ENCODE data around the gene TSPEAR. TPM values are rescaled to one million over a fixed set of nuclear protein-coding genes. Genes with fewer than 3 reads are reported as not detected.

Gene TSPEAR
- total RNA-seq, 1 experiment from 2014 or later: not detected

DNA sequence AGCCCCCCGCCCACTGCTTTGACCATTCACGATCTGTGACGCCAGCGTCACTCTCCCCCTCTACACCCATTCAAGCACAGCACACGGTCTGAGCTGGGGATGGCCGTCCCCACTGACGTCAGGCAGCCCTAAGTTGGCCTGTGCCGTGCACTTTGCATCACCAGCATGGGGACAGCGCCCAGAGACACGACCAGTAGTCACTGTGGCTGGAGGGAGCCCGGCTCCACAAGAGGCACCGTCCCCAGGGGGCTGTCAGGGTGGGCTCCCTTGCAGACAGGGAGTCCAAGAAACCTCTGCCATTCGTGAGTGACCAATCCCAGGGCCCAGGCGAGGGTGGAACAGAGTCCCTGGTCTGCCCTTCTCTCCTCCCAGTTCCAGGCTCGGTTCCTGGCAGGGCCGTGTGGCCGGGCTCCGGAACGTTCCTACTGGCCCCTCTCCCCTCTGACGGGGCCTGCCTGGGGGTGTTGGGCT, 97.2 kb downstream of the TSPEAR start:
- Histone ChIP-seq H3K27ac (ENCODE audit: low read length) (no peak overlapping the region), H3K27me3 (ENCODE audit: control insufficient read depth, insufficient read depth, low read length) (no peaks in the 10 kb centered on the region), H3K9me3 (ENCODE audit: control insufficient read depth, insufficient read depth, low read depth, low read length) (peaks cover 2% of the 10 kb centered on the region; the same call in 1 of the 2 replicates), H3K4me1 (ENCODE audit: control insufficient read depth, insufficient read depth, low read length) (no peaks in the 10 kb centered on the region), H3K4me3 (ENCODE audit: low read depth in 2 of 2, low read length in 2 of 2) (no peak overlapping the region), H3K36me3 (ENCODE audit: control insufficient read depth, insufficient read depth, low read length) (no peaks in the 10 kb centered on the region)
- POLR2A ChIA-PET: no interaction called here
- BruUV-seq (replicated peaks): no TSS peak
- intact Hi-C loops (cut with micrococcal nuclease; ENCODE audit: unreplicated experiment) (no loop called here), in situ Hi-C loops (cut with HindIII; ENCODE audit: low pct_unique_long_range_greater_than_20kb, low sequenced_read_pairs) (no loop called here)
- TF ChIP-seq SIN3A (IDR thresholded peaks at IDR 0.05; ENCODE audit: borderline replicate concordance, insufficient read depth, low read depth, low read length) (no peak), POLR2AphosphoS5 (IDR thresholded peaks at IDR 0.05; ENCODE audit: low read depth, low read length) (no peak), TCF7L2 (IDR thresholded peaks at IDR 0.05; ENCODE audit: low read depth, low read length) (no peak)
- TF ChIP-seq, protein P1, sequence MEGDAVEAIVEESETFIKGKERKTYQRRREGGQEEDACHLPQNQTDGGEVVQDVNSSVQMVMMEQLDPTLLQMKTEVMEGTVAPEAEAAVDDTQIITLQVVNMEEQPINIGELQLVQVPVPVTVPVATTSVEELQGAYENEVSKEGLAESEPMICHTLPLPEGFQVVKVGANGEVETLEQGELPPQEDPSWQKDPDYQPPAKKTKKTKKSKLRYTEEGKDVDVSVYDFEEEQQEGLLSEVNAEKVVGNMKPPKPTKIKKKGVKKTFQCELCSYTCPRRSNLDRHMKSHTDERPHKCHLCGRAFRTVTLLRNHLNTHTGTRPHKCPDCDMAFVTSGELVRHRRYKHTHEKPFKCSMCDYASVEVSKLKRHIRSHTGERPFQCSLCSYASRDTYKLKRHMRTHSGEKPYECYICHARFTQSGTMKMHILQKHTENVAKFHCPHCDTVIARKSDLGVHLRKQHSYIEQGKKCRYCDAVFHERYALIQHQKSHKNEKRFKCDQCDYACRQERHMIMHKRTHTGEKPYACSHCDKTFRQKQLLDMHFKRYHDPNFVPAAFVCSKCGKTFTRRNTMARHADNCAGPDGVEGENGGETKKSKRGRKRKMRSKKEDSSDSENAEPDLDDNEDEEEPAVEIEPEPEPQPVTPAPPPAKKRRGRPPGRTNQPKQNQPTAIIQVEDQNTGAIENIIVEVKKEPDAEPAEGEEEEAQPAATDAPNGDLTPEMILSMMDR (IDR thresholded peaks at IDR 0.05): no peak
- TF ChIP-seq, protein P2, sequence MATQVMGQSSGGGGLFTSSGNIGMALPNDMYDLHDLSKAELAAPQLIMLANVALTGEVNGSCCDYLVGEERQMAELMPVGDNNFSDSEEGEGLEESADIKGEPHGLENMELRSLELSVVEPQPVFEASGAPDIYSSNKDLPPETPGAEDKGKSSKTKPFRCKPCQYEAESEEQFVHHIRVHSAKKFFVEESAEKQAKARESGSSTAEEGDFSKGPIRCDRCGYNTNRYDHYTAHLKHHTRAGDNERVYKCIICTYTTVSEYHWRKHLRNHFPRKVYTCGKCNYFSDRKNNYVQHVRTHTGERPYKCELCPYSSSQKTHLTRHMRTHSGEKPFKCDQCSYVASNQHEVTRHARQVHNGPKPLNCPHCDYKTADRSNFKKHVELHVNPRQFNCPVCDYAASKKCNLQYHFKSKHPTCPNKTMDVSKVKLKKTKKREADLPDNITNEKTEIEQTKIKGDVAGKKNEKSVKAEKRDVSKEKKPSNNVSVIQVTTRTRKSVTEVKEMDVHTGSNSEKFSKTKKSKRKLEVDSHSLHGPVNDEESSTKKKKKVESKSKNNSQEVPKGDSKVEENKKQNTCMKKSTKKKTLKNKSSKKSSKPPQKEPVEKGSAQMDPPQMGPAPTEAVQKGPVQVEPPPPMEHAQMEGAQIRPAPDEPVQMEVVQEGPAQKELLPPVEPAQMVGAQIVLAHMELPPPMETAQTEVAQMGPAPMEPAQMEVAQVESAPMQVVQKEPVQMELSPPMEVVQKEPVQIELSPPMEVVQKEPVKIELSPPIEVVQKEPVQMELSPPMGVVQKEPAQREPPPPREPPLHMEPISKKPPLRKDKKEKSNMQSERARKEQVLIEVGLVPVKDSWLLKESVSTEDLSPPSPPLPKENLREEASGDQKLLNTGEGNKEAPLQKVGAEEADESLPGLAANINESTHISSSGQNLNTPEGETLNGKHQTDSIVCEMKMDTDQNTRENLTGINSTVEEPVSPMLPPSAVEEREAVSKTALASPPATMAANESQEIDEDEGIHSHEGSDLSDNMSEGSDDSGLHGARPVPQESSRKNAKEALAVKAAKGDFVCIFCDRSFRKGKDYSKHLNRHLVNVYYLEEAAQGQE (IDR thresholded peaks at IDR 0.05; ENCODE audit: insufficient read depth in 1 of 2, low read depth in 2 of 2, low read length in 1 of 2): no peak
- ATAC-seq (no peak), DNase-seq (ENCODE audit: low read depth, low spot score) (no peak)
- CTCF ChIA-PET: no interaction called here

DNA sequence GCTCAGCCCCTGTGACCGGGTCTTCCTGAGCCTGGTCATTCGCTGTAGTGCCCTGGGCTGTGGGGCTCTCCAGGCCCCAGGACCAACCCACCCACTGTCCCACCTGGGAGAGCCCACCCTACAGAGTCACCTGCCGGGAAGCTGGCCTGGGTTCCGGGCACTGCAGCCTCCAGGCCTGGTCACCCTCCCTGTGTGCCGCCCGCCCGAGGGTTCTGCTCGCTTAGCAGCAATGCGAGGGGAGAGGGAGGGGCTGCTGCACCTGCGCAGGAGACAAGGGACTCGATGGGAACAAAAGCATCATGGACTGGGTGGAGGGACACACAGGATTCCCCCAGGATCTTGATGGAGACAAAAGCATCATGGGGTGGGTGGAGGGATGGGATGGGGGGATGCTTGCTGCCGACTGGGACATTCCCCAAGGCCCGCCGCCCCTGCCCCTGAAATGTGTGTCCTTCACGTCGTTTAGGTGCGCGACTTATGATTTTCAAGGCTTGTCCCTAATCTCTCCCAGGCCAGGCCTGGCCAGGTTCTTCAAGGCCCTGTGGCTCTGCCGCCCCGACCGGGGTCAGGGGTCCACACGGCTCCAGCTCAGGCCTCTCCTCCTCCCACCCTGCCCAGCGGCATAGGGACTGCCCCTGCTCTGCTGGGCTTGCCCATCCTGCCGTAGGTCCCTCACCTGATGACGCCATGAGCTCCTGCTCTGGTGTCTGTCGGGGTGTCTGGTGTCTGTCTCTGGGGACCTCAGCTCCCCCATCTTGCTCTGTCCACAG, 97.8 kb downstream of the TSPEAR start:
- H3K4me3 ChIP-seq (ENCODE audit: low read depth in 2 of 2, low read length in 2 of 2): no peak overlapping the region
- BruUV-seq (replicated peaks): no TSS peak
- TF ChIP-seq SIN3A (IDR thresholded peaks at IDR 0.05; ENCODE audit: borderline replicate concordance, insufficient read depth, low read depth, low read length) (no peak), POLR2AphosphoS5 (IDR thresholded peaks at IDR 0.05; ENCODE audit: low read depth, low read length) (no peak), TCF7L2 (IDR thresholded peaks at IDR 0.05; ENCODE audit: low read depth, low read length) (no peak)
- TF ChIP-seq, protein P2 (IDR thresholded peaks at IDR 0.05; ENCODE audit: insufficient read depth in 1 of 2, low read depth in 2 of 2, low read length in 1 of 2): no peak
- TF ChIP-seq, protein P1 (IDR thresholded peaks at IDR 0.05): no peak
- ATAC-seq: no peak
- intact Hi-C loops (cut with micrococcal nuclease; ENCODE audit: unreplicated experiment): no loop called here
- CTCF ChIA-PET: no interaction called here
- H3K4me1 ChIP-seq (ENCODE audit: control insufficient read depth, insufficient read depth, low read length): no peaks in the 10 kb centered on the region
- no peak for DNase-seq (ENCODE audit: low read depth, low spot score)
- H3K9me3 ChIP-seq (ENCODE audit: control insufficient read depth, insufficient read depth, low read depth, low read length): peaks cover 3% of the 10 kb centered on the region; the same call in 1 of the 2 replicates
- in situ Hi-C loops (cut with HindIII; ENCODE audit: low pct_unique_long_range_greater_than_20kb, low sequenced_read_pairs): no loop called here
- H3K27ac ChIP-seq (ENCODE audit: low read length): no peak overlapping the region
- H3K36me3 ChIP-seq (ENCODE audit: control insufficient read depth, insufficient read depth, low read length): no peaks in the 10 kb centered on the region
- H3K27me3 ChIP-seq (ENCODE audit: control insufficient read depth, insufficient read depth, low read length): no peaks in the 10 kb centered on the region
- POLR2A ChIA-PET: no interaction called here
